HG02642 (cell line): ENCODE data around the gene CRTAC1.
A peak's percentile ranks its signal among the peaks of the same experiment; 100 is the strongest.

ENCODE experiments used
- ATAC-seq: cut with Tn5 transposase; IDR thresholded peaks from one replicate; pipeline ENCODE4 v1.9.1; 2021; ENCODE audit warnings: mild to moderate bottlenecking; ENCODE audit not compliant: unreplicated experiment, poor library complexity

Gene CRTAC1

DNA sequence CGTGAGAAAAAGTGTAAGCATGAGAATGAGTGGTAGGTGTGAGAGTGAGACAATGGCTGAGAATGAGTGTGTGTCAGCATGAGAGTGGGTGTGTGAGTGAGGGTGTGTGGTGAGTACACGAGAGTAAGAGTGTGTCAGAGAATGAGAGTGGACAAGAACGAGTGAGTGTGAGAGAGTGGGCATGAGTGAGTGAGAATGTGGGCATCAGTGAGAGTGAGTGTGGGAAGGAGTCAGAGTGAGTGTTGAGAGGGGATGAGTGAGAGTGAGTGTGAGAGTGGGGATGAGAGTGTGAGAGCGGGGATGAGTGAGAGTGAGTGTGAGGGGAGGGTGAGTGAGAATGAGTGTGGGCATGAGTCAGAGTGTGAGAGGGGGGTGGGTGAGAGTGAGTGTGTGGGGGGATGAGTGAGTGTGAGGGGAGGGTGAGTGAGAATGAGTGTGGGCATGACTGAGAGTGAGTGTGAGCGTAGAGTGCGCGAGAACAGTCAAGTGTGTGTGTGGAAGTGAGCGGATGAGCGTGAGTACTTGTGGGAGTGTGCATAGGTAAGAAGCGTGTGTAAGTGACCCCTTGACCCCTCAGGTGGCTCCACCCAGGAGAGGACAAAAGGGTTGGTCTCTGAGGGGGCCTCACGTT, 105.0 kb downstream of the CRTAC1 start:
- no peak for ATAC-seq

- no peak for ATAC-seq
Measured at GRCh38 chr10:97924678-97925077, 105.7 kb downstream of the CRTAC1 start.

DNA sequence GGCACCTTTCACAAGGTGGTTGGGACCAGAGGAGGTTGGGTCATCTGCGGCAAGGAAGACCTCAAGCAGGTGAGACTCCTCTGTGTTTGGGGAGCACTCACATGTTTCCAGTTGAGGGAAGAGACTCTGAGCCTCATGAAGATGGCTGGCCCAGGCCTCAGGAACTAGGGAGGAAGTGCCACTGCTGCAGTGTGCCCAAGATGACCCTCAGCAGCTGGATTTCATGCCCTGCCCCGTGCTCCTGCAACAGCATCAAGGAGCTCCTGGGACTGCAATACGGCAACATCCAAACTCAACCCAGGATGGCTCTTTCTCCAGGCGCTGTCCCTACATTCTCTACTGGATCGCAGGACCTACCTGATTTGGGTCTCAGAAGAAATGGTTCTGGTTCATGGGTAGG, 106.9 kb downstream of the CRTAC1 start:
- ATAC-seq: no peak

- no peak for ATAC-seq
Measured at GRCh38 chr10:97923057-97923456, 107.4 kb downstream of the CRTAC1 start.

DNA sequence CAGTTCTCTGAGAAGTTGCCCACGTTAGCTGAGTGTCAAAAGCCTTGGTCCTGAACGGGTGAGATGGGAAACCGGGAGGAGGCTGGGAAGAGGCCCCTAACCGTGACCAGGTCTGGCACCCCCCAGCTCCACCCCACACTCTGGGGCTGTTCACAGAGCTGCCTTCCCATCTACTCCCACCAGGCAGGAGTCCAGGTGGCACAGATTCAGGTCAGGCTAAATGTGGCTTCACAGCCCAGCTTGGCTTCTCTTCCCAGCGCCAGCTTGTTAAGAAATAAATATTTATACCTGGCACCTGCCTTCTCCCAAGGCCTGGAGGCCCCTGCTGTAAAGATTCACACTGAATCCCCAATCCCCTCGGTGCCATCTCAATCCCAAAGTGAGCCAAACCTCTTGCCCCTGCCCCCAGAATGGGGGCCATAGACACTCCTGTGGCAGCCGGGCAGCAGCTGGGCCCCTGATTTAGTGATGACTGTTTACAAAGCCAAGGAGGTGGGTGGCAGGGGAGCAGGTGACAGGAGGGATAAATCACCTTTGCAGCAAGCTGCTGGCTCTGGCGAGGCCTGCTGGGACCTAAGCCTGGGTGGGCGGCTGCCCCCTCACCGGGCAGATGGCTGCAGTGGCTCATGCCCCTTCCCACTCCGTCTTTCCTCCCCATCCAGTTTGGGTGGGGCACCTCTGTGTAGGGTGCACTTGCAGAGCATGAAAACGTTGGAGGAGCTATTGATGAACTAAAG, 108.2 kb downstream of the CRTAC1 start:
- ATAC-seq: no peak

- no peak for ATAC-seq
Measured at GRCh38 chr10:97921581-97922021, 108.8 kb downstream of the CRTAC1 start.

- ATAC-seq: no peak
Measured at GRCh38 chr10:97920865-97921264, 109.6 kb downstream of the CRTAC1 start.

GRCh38 chr10:97919012-97919411, 111.4 kb downstream of the CRTAC1 start:
- no peak for ATAC-seq

GRCh38 chr10:97916586-97916985, 113.8 kb downstream of the CRTAC1 start:
- ATAC-seq: no peak

DNA sequence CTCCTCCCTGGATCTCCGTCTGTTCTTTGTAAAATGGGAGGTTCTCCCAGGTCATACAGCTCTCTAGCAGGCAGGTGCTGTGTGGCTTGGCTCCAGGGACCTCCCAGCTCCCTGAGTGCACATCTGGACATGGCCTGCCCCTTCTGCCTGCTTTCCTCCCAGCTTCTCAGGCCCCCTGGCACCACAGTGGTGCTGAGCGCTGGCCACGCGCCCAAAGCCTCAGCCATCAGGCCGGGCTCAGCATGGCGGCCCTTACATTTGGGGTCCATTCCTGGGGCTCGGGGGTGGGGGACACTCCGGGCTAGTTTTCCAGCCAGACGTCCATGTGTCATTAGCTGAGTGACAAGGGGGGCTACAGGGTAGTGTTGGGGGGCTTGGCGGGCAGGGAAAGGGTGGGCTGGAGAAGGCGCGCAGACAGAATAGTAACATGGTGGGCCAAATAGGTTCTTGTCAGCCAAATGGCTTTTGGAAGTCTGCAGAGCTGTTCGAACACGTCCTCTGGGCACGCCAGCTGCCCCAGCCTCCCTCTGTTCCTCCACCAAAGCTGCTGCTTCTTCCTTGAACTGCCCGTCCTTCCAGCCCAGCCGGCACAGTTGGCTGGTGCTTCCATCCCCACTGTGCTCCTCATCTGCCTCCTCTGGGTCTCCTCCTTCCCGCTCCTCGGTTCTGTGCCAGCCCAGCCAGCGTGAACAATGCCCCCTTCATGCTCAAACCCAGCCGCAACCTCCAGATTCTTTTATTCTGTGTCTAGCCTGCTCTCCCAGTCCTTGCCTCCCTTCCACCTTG, 114.9 kb downstream of the CRTAC1 start:
- ATAC-seq: no peak

- peak; percentile 71 for ATAC-seq
Measured at GRCh38 chr10:97914837-97915211, 115.6 kb downstream of the CRTAC1 start.

DNA sequence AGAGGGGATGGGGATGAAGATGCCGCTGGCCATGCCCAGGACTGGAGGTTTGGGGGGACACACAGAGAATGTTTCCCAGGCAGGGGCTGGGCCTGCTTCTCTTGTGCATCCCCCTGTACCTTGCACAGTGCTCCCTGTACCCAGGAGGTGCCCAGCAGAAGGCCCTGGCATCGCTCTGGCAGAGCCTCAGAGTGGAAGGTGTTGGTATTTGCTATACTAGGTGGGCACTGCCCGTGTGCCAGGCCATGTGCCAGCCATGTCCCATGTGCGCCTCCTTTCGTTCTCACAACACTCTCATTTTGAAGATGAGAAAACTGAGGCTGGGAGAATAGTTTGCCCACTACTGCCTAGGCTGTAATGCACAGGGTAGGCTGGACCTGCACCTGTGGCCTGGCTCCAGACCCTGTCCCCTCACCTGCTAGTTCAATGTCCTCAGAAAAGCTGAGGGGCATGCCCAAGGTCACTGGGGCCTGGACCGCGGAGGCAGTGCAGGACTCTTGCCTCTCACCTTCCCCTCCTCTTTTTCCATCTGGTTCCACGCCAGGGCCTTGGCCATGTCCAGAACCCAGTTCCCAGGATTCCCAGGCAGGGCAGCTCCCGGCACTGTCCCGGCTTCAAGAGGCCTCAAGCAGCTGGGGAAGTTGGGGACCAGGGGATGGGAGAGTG, 116.1 kb downstream of the CRTAC1 start:
- ATAC-seq: no peak

DNA sequence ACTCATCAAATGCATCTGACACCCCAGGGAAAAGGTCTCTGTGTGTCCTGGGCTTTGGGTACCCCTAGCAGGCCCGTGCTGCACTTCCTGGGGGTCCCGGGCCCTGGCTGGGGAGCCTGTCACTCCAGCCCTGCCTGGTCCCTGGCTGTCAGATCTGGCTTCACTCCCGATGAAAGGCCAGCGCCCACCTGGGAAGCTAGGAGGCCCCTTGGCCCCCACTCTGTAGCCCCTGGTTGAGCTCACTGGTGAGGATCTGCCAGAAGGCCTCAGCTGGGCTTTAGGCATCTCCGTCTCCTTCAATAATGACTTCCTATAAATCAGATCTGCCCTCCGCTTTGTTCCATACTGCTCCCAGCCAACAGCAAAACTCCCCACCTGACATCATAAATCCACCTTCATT, 116.8 kb downstream of the CRTAC1 start:
- ATAC-seq: no peak

GRCh38 chr10:97913193-97913592, 117.2 kb downstream of the CRTAC1 start:
- ATAC-seq: no peak

DNA sequence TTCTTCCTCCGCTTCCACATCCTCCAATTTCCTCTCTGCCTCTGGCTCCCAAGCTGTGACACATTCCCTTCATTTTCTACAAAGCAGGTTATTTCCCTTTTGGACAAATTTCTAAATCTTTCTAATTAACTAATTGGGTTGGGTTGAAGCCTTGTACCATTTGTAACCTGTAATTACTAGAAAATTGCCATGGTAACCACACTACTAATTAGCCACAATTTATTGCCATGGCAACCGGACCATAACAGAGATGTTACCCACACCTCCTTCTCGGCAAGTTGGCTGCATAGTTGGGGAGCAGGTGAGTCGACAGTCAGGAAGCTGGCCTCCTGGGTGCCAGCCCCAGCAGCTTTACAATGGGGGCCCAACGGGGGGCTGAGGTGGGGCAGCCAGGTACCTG, 119.2 kb downstream of the CRTAC1 start:
- ATAC-seq: no peak

GRCh38 chr10:97910661-97911060, 119.8 kb downstream of the CRTAC1 start:
- ATAC-seq: no peak

GRCh38 chr10:97907830-97908229, 122.6 kb downstream of the CRTAC1 start:
- ATAC-seq: no peak

GRCh38 chr10:97907211-97907610, 123.2 kb downstream of the CRTAC1 start:
- no peak for ATAC-seq

GRCh38 chr10:97905276-97905675, 125.1 kb downstream of the CRTAC1 start:
- no peak for ATAC-seq

- ATAC-seq: no peak
Measured at GRCh38 chr10:97904576-97904975, 125.8 kb downstream of the CRTAC1 start.

DNA sequence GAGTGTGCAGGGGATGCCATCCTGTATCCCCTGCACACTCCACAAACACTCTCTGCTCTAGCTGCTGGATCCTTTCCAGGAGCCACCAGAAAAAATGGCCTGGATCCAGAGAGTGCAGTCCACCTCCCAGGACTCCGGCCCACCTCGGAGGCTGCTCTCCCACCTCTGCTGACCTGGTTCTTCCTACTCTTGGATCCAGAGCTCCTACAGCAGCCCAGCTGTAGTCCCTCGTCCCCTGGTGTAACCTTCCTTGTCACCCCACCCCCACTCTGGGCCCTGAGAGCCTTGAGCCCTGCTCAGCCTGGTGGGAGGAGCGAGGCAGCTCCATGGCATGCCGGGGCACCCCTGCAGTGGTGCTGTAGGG, 126.4 kb downstream of the CRTAC1 start:
- ATAC-seq: no peak
